ENCODE data around the gene IRF2.

DNA sequence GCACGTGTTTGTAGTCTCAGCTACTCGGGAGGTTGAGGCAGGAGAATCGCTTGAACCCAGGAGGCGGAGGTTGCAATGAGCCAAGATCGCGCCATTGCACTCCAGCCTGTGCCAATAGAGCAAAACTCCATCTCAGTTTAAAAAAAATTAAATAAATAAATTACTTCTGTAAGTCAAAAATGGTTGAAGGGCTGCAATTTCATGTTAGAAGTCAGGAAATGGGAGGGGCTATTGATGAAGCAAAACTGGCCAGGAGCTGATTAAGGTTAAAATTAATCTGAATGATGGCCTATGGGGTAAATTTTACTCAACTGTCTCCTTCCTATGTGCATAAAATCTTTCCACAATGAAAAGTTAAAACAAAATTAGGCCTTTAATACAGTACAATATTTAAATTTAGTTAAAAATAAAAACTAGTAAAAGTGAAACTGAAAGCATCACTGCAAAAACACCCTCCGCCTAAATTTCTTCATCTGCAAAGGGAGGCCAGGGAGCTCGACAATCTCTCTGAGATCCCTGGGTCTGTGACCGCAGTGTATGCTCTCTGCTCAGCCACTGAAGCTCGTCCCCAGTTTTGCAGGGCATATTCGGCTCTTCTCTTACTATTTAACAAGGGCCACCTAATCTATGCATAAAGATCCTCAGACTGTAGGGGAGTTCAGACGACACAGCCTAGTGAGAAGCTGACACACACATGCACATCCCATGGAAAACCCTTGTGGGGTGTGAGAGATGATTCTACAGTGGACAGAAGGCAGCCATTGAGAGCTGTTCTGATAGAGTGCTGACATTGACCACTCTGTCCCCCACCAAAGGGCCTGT lies 57.2 kb downstream of the IRF2 start:
- TF ChIP-seq, protein P1, sequence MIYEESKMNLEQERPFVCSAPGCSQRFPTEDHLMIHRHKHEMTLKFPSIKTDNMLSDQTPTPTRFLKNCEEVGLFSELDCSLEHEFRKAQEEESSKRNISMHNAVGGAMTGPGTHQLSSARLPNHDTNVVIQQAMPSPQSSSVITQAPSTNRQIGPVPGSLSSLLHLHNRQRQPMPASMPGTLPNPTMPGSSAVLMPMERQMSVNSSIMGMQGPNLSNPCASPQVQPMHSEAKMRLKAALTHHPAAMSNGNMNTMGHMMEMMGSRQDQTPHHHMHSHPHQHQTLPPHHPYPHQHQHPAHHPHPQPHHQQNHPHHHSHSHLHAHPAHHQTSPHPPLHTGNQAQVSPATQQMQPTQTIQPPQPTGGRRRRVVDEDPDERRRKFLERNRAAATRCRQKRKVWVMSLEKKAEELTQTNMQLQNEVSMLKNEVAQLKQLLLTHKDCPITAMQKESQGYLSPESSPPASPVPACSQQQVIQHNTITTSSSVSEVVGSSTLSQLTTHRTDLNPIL (CRISPR knock-in tag; IDR thresholded peaks at IDR 0.05; ENCODE audit: low read depth) = no peak
- TF ChIP-seq ZFP30 (CRISPR knock-in tag; IDR thresholded peaks at IDR 0.05) (no peak), ARNTL (CRISPR knock-in tag; IDR thresholded peaks at IDR 0.05; ENCODE audit: borderline replicate concordance, low read depth) (no peak), SNAI2 (CRISPR knock-in tag; IDR thresholded peaks at IDR 0.05) (no peak), CSDC2 (CRISPR knock-in tag; IDR thresholded peaks at IDR 0.05) (no peak), ISL1 (CRISPR knock-in tag; IDR thresholded peaks at IDR 0.05) (no peak), ESRRG (CRISPR knock-in tag; IDR thresholded peaks at IDR 0.05) (no peak), ZNF70 (CRISPR knock-in tag; IDR thresholded peaks at IDR 0.05) (no peak), ZC3H10 (CRISPR knock-in tag; IDR thresholded peaks at IDR 0.05) (no peak), RARB (CRISPR knock-in tag; IDR thresholded peaks at IDR 0.05) (no peak)
- TF ChIP-seq, protein P2, sequence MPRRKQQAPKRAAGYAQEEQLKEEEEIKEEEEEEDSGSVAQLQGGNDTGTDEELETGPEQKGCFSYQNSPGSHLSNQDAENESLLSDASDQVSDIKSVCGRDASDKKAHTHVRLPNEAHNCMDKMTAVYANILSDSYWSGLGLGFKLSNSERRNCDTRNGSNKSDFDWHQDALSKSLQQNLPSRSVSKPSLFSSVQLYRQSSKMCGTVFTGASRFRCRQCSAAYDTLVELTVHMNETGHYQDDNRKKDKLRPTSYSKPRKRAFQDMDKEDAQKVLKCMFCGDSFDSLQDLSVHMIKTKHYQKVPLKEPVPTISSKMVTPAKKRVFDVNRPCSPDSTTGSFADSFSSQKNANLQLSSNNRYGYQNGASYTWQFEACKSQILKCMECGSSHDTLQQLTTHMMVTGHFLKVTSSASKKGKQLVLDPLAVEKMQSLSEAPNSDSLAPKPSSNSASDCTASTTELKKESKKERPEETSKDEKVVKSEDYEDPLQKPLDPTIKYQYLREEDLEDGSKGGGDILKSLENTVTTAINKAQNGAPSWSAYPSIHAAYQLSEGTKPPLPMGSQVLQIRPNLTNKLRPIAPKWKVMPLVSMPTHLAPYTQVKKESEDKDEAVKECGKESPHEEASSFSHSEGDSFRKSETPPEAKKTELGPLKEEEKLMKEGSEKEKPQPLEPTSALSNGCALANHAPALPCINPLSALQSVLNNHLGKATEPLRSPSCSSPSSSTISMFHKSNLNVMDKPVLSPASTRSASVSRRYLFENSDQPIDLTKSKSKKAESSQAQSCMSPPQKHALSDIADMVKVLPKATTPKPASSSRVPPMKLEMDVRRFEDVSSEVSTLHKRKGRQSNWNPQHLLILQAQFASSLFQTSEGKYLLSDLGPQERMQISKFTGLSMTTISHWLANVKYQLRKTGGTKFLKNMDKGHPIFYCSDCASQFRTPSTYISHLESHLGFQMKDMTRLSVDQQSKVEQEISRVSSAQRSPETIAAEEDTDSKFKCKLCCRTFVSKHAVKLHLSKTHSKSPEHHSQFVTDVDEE (CRISPR knock-in tag; IDR thresholded peaks at IDR 0.05) = no peak
- TF ChIP-seq, protein P3, sequence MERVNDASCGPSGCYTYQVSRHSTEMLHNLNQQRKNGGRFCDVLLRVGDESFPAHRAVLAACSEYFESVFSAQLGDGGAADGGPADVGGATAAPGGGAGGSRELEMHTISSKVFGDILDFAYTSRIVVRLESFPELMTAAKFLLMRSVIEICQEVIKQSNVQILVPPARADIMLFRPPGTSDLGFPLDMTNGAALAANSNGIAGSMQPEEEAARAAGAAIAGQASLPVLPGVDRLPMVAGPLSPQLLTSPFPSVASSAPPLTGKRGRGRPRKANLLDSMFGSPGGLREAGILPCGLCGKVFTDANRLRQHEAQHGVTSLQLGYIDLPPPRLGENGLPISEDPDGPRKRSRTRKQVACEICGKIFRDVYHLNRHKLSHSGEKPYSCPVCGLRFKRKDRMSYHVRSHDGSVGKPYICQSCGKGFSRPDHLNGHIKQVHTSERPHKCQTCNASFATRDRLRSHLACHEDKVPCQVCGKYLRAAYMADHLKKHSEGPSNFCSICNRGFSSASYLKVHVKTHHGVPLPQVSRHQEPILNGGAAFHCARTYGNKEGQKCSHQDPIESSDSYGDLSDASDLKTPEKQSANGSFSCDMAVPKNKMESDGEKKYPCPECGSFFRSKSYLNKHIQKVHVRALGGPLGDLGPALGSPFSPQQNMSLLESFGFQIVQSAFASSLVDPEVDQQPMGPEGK (CRISPR knock-in tag; IDR thresholded peaks at IDR 0.05; ENCODE audit: borderline replicate concordance) = no peak
